GM12878 (cell line): ENCODE measurements around the gene DSG4. TPM values are rescaled to one million over a fixed set of nuclear protein-coding genes. Genes with fewer than 3 reads are reported as not detected.

Experiments
- ATAC-seq: fragments of 200-7000 bp; cut with Tn5 transposase; 3 replicates; pipeline ENCODE4 v1.9.1; 2020; ENCODE audit warnings: mild to moderate bottlenecking, moderate library complexity
- BruUV-seq: library from RNA; stranded (reverse); fragments of 400-500 nt; replicated peaks from 2 replicates; lab custom pipeline; 2021; lab: Mats Ljungman, UMichigan
- CTCF ChIA-PET: fragments of 300-600 bp; sonication (Branson Sonifier 250); formaldehyde crosslinking; extraction: SDS; loops from one replicate; lab custom pipeline; 2021; ENCODE audit warnings: inconsistent platforms; lab: Yijun Ruan, JAX
- POLR2A ChIA-PET: fragments of 350-600 bp; formaldehyde crosslinking; extraction: SDS; loops from one replicate; lab custom pipeline; 2021; ENCODE audit warnings: inconsistent platforms; lab: Charles Lee
- RAD21 ChIA-PET: fragments of 300-600 bp; sonication (Branson Sonifier 250); formaldehyde crosslinking; loops from one replicate; lab custom pipeline; 2023; ENCODE audit warnings: antibody characterized with exemption; ENCODE audit not compliant: unreplicated experiment; lab: Charles Lee
- SMC1A ChIA-PET: fragments of 300-600 bp; sonication (Branson Sonifier 250); formaldehyde crosslinking; loops from one replicate; lab custom pipeline; 2023; ENCODE audit not compliant: unreplicated experiment, uncharacterized antibody; lab: Charles Lee
- DNase-seq: peaks from one replicate; pipeline ENCODE4 v3.0.0-alpha.2; 2011; ENCODE audit warnings: low read depth, low spot score
- FAIRE-seq: peaks from 3 replicates; lab custom pipeline; 2011; peaks lifted over from hg19 to GRCh38; lab: Jason Lieb, UNC
- H2AFZ ChIP-seq: 2 replicates; pipeline ENCODE4 v1.6.0; 2011; ENCODE audit warnings: low read depth, low read length, control low read depth; ENCODE audit not compliant: control insufficient read depth
- H3K27ac ChIP-seq: 2 replicates; pipeline ENCODE4 v1.5.1; 2011; ENCODE audit warnings: control low read depth; ENCODE audit not compliant: control insufficient read depth, insufficient read depth
- H3K27me3 ChIP-seq, 2 experiments: replicated peaks in 1 of 2; 2 replicates each; pipeline versions ENCODE4 v1.6.0 to v1.6.1; 2011; ENCODE audit warnings: low read length in 1 of 2; ENCODE audit not compliant: control insufficient read depth in 2 of 2, insufficient read depth in 2 of 2
- H3K36me3 ChIP-seq, 2 experiments: 2 replicates each; pipeline ENCODE4 v1.5.1; 2011; ENCODE audit warnings: low read length in 1 of 2; ENCODE audit not compliant: control insufficient read depth in 2 of 2, insufficient read depth in 2 of 2
- H3K4me1 ChIP-seq: 2 replicates; pipeline ENCODE4 v1.6.1; 2011; ENCODE audit warnings: mild to moderate bottlenecking, low read length, moderate library complexity, mixed read lengths; ENCODE audit not compliant: control insufficient read depth, insufficient read depth
- H3K4me2 ChIP-seq: 2 replicates; pipeline ENCODE4 v1.6.0; 2011; ENCODE audit warnings: control low read depth; ENCODE audit not compliant: control insufficient read depth, insufficient read depth
- H3K4me3 ChIP-seq: fragments of 200-600 bp; sonication (generic); 2 replicates; pipeline ENCODE4 v1.5.1; 2016
- H3K79me2 ChIP-seq: 2 replicates; pipeline ENCODE4 v1.6.0; 2011; ENCODE audit warnings: low read length; ENCODE audit not compliant: control insufficient read depth, insufficient read depth
- H3K9ac ChIP-seq: 2 replicates; pipeline ENCODE4 v1.8.0; 2011; ENCODE audit warnings: low read length, control low read depth, mixed read lengths; ENCODE audit not compliant: control insufficient read depth, insufficient read depth
- H3K9me3 ChIP-seq: replicated peaks from 3 replicates; pipeline ENCODE4 v1.5.1; 2011; ENCODE audit warnings: mild to moderate bottlenecking, low read length; ENCODE audit not compliant: control insufficient read depth, insufficient read depth
- H4K20me1 ChIP-seq: 2 replicates; pipeline ENCODE4 v1.6.0; 2011; ENCODE audit not compliant: control insufficient read depth, insufficient read depth
- BCL11A ChIP-seq: IDR thresholded peaks from 2 replicates; pipeline ENCODE4 v1.6.1; 2011; ENCODE audit warnings: low read depth, low read length
- CHD4 ChIP-seq: fragments of 200-600 bp; sonication (generic); IDR thresholded peaks from 2 replicates; pipeline ENCODE4 v1.6.1; 2016; ENCODE audit warnings: mild to moderate bottlenecking
- HDAC2 ChIP-seq: fragments of 200-600 bp; sonication (generic); IDR thresholded peaks from 2 replicates; pipeline ENCODE4 v1.6.1; 2017
- HDAC6 ChIP-seq: fragments of 200-600 bp; sonication (generic); IDR thresholded peaks from one replicate; pipeline ENCODE4 v1.8.0; 2017; ENCODE audit warnings: antibody characterized with exemption; ENCODE audit not compliant: unreplicated experiment
- RAD51 ChIP-seq: fragments of 450-650 bp; IDR thresholded peaks from 2 replicates; pipeline ENCODE4 v1.6.1; 2016; ENCODE audit warnings: moderate library complexity, mild to moderate bottlenecking, inconsistent platforms
- RB1 ChIP-seq: fragments of 450-650 bp; formaldehyde crosslinking; IDR thresholded peaks from 2 replicates; pipeline ENCODE4 v1.6.1; 2017; ENCODE audit warnings: mild to moderate bottlenecking, borderline replicate concordance
- RFX5 ChIP-seq: IDR thresholded peaks from 2 replicates; pipeline ENCODE4 v1.6.1; 2011; ENCODE audit warnings: low read depth, low read length, improper control_type of control experiment
- SREBF1 ChIP-seq: IDR thresholded peaks from 2 replicates; pipeline ENCODE4 v1.6.1; 2012; ENCODE audit warnings: mild to moderate bottlenecking, low read length
- TCF7 ChIP-seq: IDR thresholded peaks from 2 replicates; pipeline ENCODE4 v1.6.1; 2014; ENCODE audit warnings: antibody characterized with exemption, borderline replicate concordance
- WGBS: methylation state at CpG from one replicate; pipeline ENCODE4 v1.1.6; 2016; ENCODE audit warnings: low lambda C conversion rate; ENCODE audit not compliant: insufficient replicate concordance, insufficient coverage; ENCODE audit errors: missing lambda C conversion rate; 5-methylcytosine and 5-hydroxymethylcytosine counted together
- in situ Hi-C: fragments of 300-500 bp; cut with MboI; formaldehyde crosslinking; loops from 9 replicates; pipeline ENCODE4 v1.14.3; 2018; ENCODE audit warnings: mixed read lengths
- intact Hi-C: fragments of 100-400 bp; cut with micrococcal nuclease; formaldehyde crosslinking; loops from one replicate; pipeline ENCODE4 v1.14.2; 2022; ENCODE audit not compliant: unreplicated experiment
- polyA plus RNA-seq, 11 experiments: library from polyadenylated mRNA; depleted of rRNA in 4 of 11; unstranded in 6 of 11; stranded (reverse) in 5 of 11; fragments of >200 nt; fragmentation: Nextera tagmentation in 4 of 11; fragmentation: Illumina TruSeq in 1 of 11; extraction: Ambion mirVana in 4 of 11; extraction: Trizol in 1 of 11; gene quantifications; 1 replicate in 1 of 11; 2 replicates in 10 of 11; pipeline versions ENCODE4 v1.2.1 to v1.2.3, GENCODE V29; 2011 to 2016; ENCODE audit warnings: inconsistent platforms in 2 of 11, missing spikeins in 2 of 11, low read depth in 1 of 11
- total RNA-seq, 4 experiments: library from RNA; depleted of rRNA in 3 of 4; stranded (reverse); fragments of >200 nt in 3 of 4; fragmentation: Illumina TruSeq in 1 of 4; extraction: Trizol in 1 of 4; gene quantifications; 2 replicates each; pipeline versions ENCODE4 v1.2.1 to v1.2.3, GENCODE V29; 2013 to 2021
- TF ChIP-seq, protein P1 (sequence below): fragments of 450-650 bp; IDR thresholded peaks from 2 replicates; pipeline ENCODE4 v1.6.1; 2017; ENCODE audit warnings: mild to moderate bottlenecking, moderate library complexity
- TF ChIP-seq, protein P2 (sequence below): fragments of 450-650 bp; IDR thresholded peaks from 2 replicates; pipeline ENCODE4 v1.6.1; 2017; ENCODE audit warnings: low read depth, mild to moderate bottlenecking, moderate library complexity
- TF ChIP-seq, protein P3 (sequence below): IDR thresholded peaks from 2 replicates; pipeline ENCODE4 v1.6.1; 2011; ENCODE audit warnings: low read depth, low read length, improper control_type of control experiment, borderline replicate concordance
- TF ChIP-seq, protein P4 (sequence below): fragments of 450-650 bp; formaldehyde crosslinking; IDR thresholded peaks from 2 replicates; pipeline ENCODE4 v1.4.0; 2022; ENCODE audit warnings: mild to moderate bottlenecking, moderate library complexity

DSG4 gene
- total and polyA plus RNA-seq, 10 of the 15 experiments (the other 5 are each of a cell fraction or from before 2014, with no cell fraction given) = 0.07 to 0.59 (median 0.17) TPM; not detected in 1

DNA sequence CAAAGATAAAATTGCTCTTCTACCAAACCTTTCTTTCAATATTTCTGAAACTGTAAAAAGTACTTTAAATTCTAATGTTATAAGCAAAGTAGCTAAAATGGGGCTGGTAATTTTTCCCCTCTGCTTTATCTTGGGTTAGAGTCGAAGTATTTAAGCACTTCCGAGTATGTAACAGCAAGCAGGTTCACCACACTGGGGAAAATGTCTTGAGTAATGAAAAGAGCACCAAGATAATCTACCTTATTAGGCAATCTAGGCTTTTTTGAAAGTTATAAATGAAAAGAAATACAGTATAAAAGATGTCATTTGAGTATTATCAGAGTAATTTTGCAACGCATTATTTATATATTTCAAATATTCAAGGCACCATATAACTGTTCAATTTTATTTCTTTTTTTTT lies 70.3 kb downstream of the DSG4 start (continued):
- TF ChIP-seq, protein P1, sequence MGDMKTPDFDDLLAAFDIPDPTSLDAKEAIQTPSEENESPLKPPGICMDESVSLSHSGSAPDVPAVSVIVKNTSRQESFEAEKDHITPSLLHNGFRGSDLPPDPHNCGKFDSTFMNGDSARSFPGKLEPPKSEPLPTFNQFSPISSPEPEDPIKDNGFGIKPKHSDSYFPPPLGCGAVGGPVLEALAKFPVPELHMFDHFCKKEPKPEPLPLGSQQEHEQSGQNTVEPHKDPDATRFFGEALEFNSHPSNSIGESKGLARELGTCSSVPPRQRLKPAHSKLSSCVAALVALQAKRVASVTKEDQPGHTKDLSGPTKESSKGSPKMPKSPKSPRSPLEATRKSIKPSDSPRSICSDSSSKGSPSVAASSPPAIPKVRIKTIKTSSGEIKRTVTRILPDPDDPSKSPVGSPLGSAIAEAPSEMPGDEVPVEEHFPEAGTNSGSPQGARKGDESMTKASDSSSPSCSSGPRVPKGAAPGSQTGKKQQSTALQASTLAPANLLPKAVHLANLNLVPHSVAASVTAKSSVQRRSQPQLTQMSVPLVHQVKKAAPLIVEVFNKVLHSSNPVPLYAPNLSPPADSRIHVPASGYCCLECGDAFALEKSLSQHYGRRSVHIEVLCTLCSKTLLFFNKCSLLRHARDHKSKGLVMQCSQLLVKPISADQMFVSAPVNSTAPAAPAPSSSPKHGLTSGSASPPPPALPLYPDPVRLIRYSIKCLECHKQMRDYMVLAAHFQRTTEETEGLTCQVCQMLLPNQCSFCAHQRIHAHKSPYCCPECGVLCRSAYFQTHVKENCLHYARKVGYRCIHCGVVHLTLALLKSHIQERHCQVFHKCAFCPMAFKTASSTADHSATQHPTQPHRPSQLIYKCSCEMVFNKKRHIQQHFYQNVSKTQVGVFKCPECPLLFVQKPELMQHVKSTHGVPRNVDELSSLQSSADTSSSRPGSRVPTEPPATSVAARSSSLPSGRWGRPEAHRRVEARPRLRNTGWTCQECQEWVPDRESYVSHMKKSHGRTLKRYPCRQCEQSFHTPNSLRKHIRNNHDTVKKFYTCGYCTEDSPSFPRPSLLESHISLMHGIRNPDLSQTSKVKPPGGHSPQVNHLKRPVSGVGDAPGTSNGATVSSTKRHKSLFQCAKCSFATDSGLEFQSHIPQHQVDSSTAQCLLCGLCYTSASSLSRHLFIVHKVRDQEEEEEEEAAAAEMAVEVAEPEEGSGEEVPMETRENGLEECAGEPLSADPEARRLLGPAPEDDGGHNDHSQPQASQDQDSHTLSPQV = no peak
- no peak for TF ChIP-seq TCF7
- TF ChIP-seq, protein P2, sequence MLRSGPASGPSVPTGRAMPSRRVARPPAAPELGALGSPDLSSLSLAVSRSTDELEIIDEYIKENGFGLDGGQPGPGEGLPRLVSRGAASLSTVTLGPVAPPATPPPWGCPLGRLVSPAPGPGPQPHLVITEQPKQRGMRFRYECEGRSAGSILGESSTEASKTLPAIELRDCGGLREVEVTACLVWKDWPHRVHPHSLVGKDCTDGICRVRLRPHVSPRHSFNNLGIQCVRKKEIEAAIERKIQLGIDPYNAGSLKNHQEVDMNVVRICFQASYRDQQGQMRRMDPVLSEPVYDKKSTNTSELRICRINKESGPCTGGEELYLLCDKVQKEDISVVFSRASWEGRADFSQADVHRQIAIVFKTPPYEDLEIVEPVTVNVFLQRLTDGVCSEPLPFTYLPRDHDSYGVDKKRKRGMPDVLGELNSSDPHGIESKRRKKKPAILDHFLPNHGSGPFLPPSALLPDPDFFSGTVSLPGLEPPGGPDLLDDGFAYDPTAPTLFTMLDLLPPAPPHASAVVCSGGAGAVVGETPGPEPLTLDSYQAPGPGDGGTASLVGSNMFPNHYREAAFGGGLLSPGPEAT = no peak
- no peak for TF ChIP-seq RFX5

DNA sequence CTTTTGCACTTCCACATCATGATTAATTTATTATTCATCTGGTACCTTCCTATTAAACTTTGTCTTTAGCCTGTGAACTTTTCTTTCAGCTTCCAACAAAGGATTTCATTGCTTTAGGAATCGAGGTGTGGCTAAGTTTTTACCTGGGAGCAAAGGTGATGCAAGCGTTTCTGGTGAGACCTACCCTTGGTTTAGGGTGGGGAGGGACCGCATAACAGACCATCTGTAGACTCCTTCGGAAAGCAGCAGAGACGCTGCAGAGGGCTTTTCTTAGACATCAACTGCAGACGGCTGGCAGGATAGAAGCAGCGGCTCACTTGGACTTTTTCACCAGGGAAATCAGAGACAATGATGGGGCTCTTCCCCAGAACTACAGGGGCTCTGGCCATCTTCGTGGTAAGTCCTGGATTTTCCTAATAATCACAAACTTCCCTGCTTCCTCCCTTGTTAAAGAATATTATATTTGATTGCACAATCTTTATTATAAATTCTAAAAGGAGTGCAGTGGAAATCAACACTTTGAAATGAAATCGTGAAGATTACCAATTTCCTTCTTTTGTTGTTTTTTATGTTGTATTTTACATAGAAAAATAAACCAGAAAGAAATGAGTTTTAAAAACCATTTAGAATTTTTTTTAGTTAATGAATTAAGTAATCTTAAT lies 71.1 kb downstream of the DSG4 start, which contains the start of gene DSG3:
Gene DSG3 (plus strand): TSS at position 212 of the 662 bp plus-strand sequence. CDS start 137 bp downstream, at position 349.
- no peak for FAIRE-seq
- DNase-seq = no peak
- no peaks in the 10 kb centered on the region for H3K79me2 ChIP-seq
- no peak within 1 kb of the TSS for H3K4me2 ChIP-seq
- POLR2A ChIA-PET = no interaction called here
- no peak within 1 kb of the TSS for H2AFZ ChIP-seq
- no peak for ATAC-seq
- in situ Hi-C loops = no loop called here
- no peaks in the 10 kb centered on the region for H3K36me3 ChIP-seq
- RAD21 ChIA-PET = interaction anchor here (1.5 kb wide), 1 partner anchor 115 kb away, joined by 3 read pairs; no protein-coding TSS in a partner anchor
- no peaks in the 10 kb centered on the region for H3K9me3 ChIP-seq
- H3K27ac ChIP-seq = no peak within 1 kb of the TSS
- no peak within 1 kb of the TSS for H3K9ac ChIP-seq
- no peak within 1 kb of the TSS for H3K4me3 ChIP-seq
- H3K4me1 ChIP-seq = no peaks in the 10 kb centered on the region
- H4K20me1 ChIP-seq = no peaks in the 10 kb centered on the region
- CTCF ChIA-PET = no interaction called here
- SMC1A ChIA-PET = no interaction called here
- no peaks in the 10 kb centered on the region; a peak in 1 of 4 replicates for H3K27me3 ChIP-seq
- BruUV-seq = no TSS peak
- intact Hi-C loops = no loop called here
- 53% methylated on average over 9 of the region's 9 CpGs for WGBS
- TF ChIP-seq HDAC6 (no peak), BCL11A (no peak), RFX5 (no peak), HDAC2 (no peak), CHD4 (no peak), SREBF1 (no peak), RB1 (no peak), RAD51 (no peak)
- TF ChIP-seq, protein P3, sequence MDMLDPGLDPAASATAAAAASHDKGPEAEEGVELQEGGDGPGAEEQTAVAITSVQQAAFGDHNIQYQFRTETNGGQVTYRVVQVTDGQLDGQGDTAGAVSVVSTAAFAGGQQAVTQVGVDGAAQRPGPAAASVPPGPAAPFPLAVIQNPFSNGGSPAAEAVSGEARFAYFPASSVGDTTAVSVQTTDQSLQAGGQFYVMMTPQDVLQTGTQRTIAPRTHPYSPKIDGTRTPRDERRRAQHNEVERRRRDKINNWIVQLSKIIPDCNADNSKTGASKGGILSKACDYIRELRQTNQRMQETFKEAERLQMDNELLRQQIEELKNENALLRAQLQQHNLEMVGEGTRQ = no peak
- TF ChIP-seq, protein P4, sequence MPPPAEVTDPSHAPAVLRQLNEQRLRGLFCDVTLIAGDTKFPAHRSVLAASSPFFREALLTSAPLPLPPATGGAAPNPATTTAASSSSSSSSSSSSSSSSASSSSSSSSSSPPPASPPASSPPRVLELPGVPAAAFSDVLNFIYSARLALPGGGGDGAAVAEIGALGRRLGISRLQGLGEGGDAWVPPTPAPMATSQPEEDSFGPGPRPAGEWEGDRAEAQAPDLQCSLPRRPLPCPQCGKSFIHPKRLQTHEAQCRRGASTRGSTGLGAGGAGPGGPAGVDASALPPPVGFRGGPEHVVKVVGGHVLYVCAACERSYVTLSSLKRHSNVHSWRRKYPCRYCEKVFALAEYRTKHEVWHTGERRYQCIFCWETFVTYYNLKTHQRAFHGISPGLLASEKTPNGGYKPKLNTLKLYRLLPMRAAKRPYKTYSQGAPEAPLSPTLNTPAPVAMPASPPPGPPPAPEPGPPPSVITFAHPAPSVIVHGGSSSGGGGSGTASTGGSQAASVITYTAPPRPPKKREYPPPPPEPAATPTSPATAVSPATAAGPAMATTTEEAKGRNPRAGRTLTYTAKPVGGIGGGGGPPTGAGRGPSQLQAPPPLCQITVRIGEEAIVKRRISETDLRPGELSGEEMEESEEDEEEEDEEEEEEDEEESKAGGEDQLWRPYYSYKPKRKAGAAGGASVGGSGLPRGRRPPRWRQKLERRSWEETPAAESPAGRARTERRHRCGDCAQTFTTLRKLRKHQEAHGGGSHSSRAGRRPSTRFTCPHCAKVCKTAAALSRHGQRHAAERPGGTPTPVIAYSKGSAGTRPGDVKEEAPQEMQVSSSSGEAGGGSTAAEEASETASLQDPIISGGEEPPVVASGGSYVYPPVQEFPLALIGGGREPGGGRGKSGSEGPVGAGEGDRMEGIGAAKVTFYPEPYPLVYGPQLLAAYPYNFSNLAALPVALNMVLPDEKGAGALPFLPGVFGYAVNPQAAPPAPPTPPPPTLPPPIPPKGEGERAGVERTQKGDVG = no peak
